A673 (cell line): ENCODE measurements around the gene COL2A1.

Experiments
- EZH2 ChIP-seq: fragments of 200-600 bp; sonication (generic); IDR thresholded peaks from 2 replicates; pipeline ENCODE4 v1.6.1; 2017; ENCODE audit warnings: borderline replicate concordance, low read depth, mild to moderate bottlenecking, mixed read lengths, antibody characterized with exemption, low read length; ENCODE audit not compliant: poor library complexity, severe bottlenecking
- TF ChIP-seq, protein P1 (sequence below): fragments of 300-800, 200-600 bp; sonication (generic); conservative IDR thresholded peaks from 2 replicates; pipeline ENCODE4 v1.5.1; 2017; ENCODE audit warnings: low read depth, mild to moderate bottlenecking, antibody characterized with exemption, low read length, moderate library complexity, mixed read lengths

DNA sequence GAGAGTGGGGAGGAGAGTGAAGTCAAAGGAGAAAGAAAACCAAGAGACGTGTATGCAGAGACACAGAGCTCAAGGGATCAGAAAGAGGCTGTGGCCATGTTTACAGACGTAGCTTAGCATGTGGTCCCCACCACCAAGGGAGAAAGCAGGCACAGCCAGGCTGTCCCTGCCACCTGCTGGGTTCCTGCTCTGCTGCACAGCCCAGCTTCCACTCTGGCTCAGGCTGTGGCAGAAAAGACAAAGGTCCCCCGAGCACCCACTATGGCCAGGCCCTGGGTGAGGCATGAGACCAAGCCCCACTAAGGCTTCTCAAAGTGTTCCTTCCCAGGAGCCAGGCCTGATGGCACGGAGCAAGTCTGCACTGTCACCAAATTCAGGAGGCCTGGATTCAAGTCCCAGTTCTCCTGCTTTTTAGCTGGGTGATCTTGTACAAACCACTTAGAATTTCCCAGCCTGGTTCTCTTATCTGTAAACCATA is 25.9 kb upstream of the COL2A1 start:
- TF ChIP-seq, protein P1, sequence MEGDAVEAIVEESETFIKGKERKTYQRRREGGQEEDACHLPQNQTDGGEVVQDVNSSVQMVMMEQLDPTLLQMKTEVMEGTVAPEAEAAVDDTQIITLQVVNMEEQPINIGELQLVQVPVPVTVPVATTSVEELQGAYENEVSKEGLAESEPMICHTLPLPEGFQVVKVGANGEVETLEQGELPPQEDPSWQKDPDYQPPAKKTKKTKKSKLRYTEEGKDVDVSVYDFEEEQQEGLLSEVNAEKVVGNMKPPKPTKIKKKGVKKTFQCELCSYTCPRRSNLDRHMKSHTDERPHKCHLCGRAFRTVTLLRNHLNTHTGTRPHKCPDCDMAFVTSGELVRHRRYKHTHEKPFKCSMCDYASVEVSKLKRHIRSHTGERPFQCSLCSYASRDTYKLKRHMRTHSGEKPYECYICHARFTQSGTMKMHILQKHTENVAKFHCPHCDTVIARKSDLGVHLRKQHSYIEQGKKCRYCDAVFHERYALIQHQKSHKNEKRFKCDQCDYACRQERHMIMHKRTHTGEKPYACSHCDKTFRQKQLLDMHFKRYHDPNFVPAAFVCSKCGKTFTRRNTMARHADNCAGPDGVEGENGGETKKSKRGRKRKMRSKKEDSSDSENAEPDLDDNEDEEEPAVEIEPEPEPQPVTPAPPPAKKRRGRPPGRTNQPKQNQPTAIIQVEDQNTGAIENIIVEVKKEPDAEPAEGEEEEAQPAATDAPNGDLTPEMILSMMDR: no peak
- TF ChIP-seq EZH2: no peak
